Tibial nerve (tissue), 4 donors: ENCODE data around the gene ZNF827. TPM values are rescaled to one million over a fixed set of nuclear protein-coding genes. Genes with fewer than 3 reads are reported as not detected.

Experiments used
- DNase-seq, 2 donors: peaks; one replicate each; pipeline ENCODE4 v3.0.0-alpha.2; 2019; ENCODE audit warnings: low spot score in 2 of 2
- H3K27ac ChIP-seq, 4 donors: fragments of 200-600 bp; sonication (generic) in 3 of 4; one replicate each; pipeline ENCODE4 v1.5.1; 2017 to 2019; ENCODE audit warnings: mild to moderate bottlenecking in 1 of 4
- H3K27me3 ChIP-seq, 2 donors: fragments of 200-600 bp; sonication (generic) in 1 of 2; one replicate each; pipeline versions ENCODE4 v1.5.1 to v1.6.0; 2017 to 2019
- H3K36me3 ChIP-seq, 3 donors: fragments of 200-600 bp; sonication (generic); one replicate each; pipeline ENCODE4 v1.5.1; 2018 to 2019
- H3K4me1 ChIP-seq, 4 donors: fragments of 200-600 bp; sonication (generic) in 3 of 4; one replicate each; pipeline ENCODE4 v1.5.1; 2017 to 2019
- H3K4me3 ChIP-seq, 4 donors: fragments of 200-600 bp; sonication (generic) in 3 of 4; one replicate each; pipeline ENCODE4 v1.5.1; 2017 to 2019; ENCODE audit warnings: mild to moderate bottlenecking in 1 of 4, moderate library complexity in 1 of 4
- H3K9me3 ChIP-seq, 4 donors: fragments of 200-600 bp; sonication (generic) in 3 of 4; one replicate each; pipeline ENCODE4 v1.5.1; 2017 to 2019
- CTCF ChIP-seq, 5 experiments: fragments of 200-600 bp in 3 of 5; fragments of 450-650 bp in 2 of 5; sonication (generic) in 3 of 5; IDR thresholded peaks; one replicate each; pipeline ENCODE4 v1.5.1; 2016 to 2019; ENCODE audit warnings: antibody characterized with exemption in 5 of 5, mild to moderate bottlenecking in 3 of 5, moderate library complexity in 2 of 5
- EP300 ChIP-seq, 2 donors: sonication (generic); formaldehyde crosslinking; IDR thresholded peaks; one replicate each; pipeline ENCODE4 v1.6.1; 2017; ENCODE audit warnings: antibody characterized with exemption in 2 of 2, mild to moderate bottlenecking in 1 of 2
- POLR2A ChIP-seq, 2 donors: fragments of 450-650 bp; IDR thresholded peaks; one replicate each; pipeline ENCODE4 v1.6.1; 2017; ENCODE audit warnings: antibody characterized with exemption in 2 of 2, mild to moderate bottlenecking in 2 of 2, moderate library complexity in 2 of 2
- WGBS, 2 donors: methylation state at CpG; one replicate each; pipeline ENCODE4 v1.1.5; 2018; 5-methylcytosine and 5-hydroxymethylcytosine counted together
- total RNA-seq, 4 donors: library from RNA; depleted of rRNA; stranded (reverse); fragments of >200 nt; gene quantifications; one replicate each; pipeline ENCODE4 v1.1.0, GENCODE V29; 2016

ZNF827 gene
- total RNA-seq, 4 donors from 2014 or later = 3.7 to 10.0 (median 6.4) TPM

GRCh38 chr4:145815027-145815612 is 123.5 kb downstream of the ZNF827 start:
- Histone ChIP-seq H3K27me3 (no peaks in the 10 kb centered on the region), H3K4me3 (no peak overlapping the region), H3K27ac (no peak overlapping the region), H3K4me1 (no peaks in the 10 kb centered on the region), H3K9me3 (no peaks in the 10 kb centered on the region), H3K36me3 (no peaks in the 10 kb centered on the region)
- TF ChIP-seq CTCF (IDR thresholded peaks at IDR 0.05) (no peak), POLR2A (IDR thresholded peaks at IDR 0.05) (no peak), EP300 (IDR thresholded peaks at IDR 0.05) (no peak)
- 96 to 98% methylated on average over 1 of the region's 1 CpG for WGBS, 2 donors
- no peak for DNase-seq

- 44 to 97% methylated on average over 1 of the region's 1 CpG for WGBS, 2 donors
- Histone ChIP-seq H3K27ac (no peak overlapping the region), H3K9me3 (no peaks in the 10 kb centered on the region), H3K36me3 (no peaks in the 10 kb centered on the region), H3K4me3 (no peak overlapping the region), H3K27me3 (no peaks in the 10 kb centered on the region), H3K4me1 (no peaks in the 10 kb centered on the region)
- TF ChIP-seq EP300 (IDR thresholded peaks at IDR 0.05) = no peak
- TF ChIP-seq POLR2A (IDR thresholded peaks at IDR 0.05) = no peak
- no peak for TF ChIP-seq CTCF (IDR thresholded peaks at IDR 0.05)
- no peak for DNase-seq
These were observed 124.4 kb downstream of the ZNF827 start for GRCh38 chr4:145814246-145814645.

- no peak for TF ChIP-seq EP300 (IDR thresholded peaks at IDR 0.05)
- TF ChIP-seq CTCF (IDR thresholded peaks at IDR 0.05) = no peak
- no peak for TF ChIP-seq POLR2A (IDR thresholded peaks at IDR 0.05)
- no peak overlapping the region for H3K4me3 ChIP-seq
- H3K9me3 ChIP-seq = no peaks in the 10 kb centered on the region
These were observed 125.7 kb downstream of the ZNF827 start for GRCh38 chr4:145812919-145813318.

GRCh38 chr4:145808848-145809512 is 129.6 kb downstream of the ZNF827 start:
- Histone ChIP-seq H3K9me3 (no peaks in the 10 kb centered on the region), H3K4me3 (no peak overlapping the region), H3K36me3 (no peaks in the 10 kb centered on the region), H3K27ac (no peak overlapping the region), H3K27me3 (no peaks in the 10 kb centered on the region), H3K4me1 (peaks cover 0 to under 1% (median 0%) of the 10 kb centered on the region in 4 donors)
- TF ChIP-seq CTCF (IDR thresholded peaks at IDR 0.05) = no peak
- no peak for TF ChIP-seq POLR2A (IDR thresholded peaks at IDR 0.05)
- no peak for TF ChIP-seq EP300 (IDR thresholded peaks at IDR 0.05)
- no peak for DNase-seq
- 89 to 99% methylated on average over 3 of the region's 3 CpGs for WGBS, 2 donors

More at GRCh38 chr4:145812919-145813318, 125.7 kb downstream of the ZNF827 start:
- 96 to 97% methylated on average over 8 of the region's 8 CpGs for WGBS, 2 donors
- no peaks in the 10 kb centered on the region for H3K4me1 ChIP-seq
- no peaks in the 10 kb centered on the region for H3K27me3 ChIP-seq
- H3K27ac ChIP-seq = no peak overlapping the region
- DNase-seq = no peak
- H3K36me3 ChIP-seq = no peaks in the 10 kb centered on the region

GRCh38 chr4:145808021-145808650 is 130.5 kb downstream of the ZNF827 start:
- no peaks in the 10 kb centered on the region for H3K27me3 ChIP-seq
- WGBS, 2 donors = 30% methylated on average over 3 of the region's 3 CpGs
- H3K9me3 ChIP-seq = no peaks in the 10 kb centered on the region
- TF ChIP-seq CTCF (IDR thresholded peaks at IDR 0.05) (no peak), POLR2A (IDR thresholded peaks at IDR 0.05) (no peak), EP300 (IDR thresholded peaks at IDR 0.05) (no peak)
- H3K27ac ChIP-seq = no peak overlapping the region
- H3K4me3 ChIP-seq = no peak overlapping the region
- peaks cover 0 to 5% (median 0%) of the 10 kb centered on the region in 4 donors for H3K4me1 ChIP-seq
- no peaks in the 10 kb centered on the region for H3K36me3 ChIP-seq
- DNase-seq = no peak
